ENCODE measurements around the gene ARMS2.

DNA sequence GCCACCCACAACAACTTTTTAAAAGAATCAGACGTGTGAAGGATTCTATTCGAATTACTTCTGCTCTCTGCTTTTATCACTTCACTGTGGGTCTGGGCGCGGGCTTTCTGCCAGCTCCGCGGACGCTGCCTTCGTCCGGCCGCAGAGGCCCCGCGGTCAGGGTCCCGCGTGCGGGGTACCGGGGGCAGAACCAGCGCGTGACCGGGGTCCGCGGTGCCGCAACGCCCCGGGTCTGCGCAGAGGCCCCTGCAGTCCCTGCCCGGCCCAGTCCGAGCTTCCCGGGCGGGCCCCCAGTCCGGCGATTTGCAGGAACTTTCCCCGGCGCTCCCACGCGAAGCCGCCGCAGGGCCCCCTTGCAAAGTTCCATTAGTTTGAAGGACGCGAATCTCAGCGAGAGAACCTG is 6.4 kb downstream of the ARMS2 start:
- TF ChIP-seq, protein P1, sequence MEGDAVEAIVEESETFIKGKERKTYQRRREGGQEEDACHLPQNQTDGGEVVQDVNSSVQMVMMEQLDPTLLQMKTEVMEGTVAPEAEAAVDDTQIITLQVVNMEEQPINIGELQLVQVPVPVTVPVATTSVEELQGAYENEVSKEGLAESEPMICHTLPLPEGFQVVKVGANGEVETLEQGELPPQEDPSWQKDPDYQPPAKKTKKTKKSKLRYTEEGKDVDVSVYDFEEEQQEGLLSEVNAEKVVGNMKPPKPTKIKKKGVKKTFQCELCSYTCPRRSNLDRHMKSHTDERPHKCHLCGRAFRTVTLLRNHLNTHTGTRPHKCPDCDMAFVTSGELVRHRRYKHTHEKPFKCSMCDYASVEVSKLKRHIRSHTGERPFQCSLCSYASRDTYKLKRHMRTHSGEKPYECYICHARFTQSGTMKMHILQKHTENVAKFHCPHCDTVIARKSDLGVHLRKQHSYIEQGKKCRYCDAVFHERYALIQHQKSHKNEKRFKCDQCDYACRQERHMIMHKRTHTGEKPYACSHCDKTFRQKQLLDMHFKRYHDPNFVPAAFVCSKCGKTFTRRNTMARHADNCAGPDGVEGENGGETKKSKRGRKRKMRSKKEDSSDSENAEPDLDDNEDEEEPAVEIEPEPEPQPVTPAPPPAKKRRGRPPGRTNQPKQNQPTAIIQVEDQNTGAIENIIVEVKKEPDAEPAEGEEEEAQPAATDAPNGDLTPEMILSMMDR (IDR thresholded peaks at IDR 0.05; ENCODE audit: borderline replicate concordance, extremely low read depth, low read length, poor library complexity, severe bottlenecking): no peak
- TF ChIP-seq EZH2 (IDR thresholded peaks at IDR 0.05; ENCODE audit: borderline replicate concordance, low read depth, low read length, severe bottlenecking): no peak
